CD14-positive monocyte (primary cell): ENCODE data around the gene ASF1A. TPM values are rescaled to one million over a fixed set of nuclear protein-coding genes. Genes with fewer than 3 reads are reported as not detected.

Experiments used
- DNase-seq, 3 donors: peaks; one replicate each; pipeline ENCODE4 v3.0.0-alpha.2; 2011 to 2022
- H2AFZ ChIP-seq: 2 replicates; pipeline ENCODE4 v1.6.0; 2012; ENCODE audit warnings: mild to moderate bottlenecking, low read depth, low read length, inconsistent platforms; ENCODE audit not compliant: insufficient read depth, poor library complexity, severe bottlenecking
- H3K27ac ChIP-seq, 2 donors: 1 replicate in 1 of 2; 2 replicates in 1 of 2; pipeline ENCODE4 v1.5.1; 2012 to 2013; ENCODE audit warnings: low read length in 2 of 2, control low read depth in 1 of 2, inconsistent platforms in 1 of 2, low read depth in 1 of 2, mild to moderate bottlenecking in 1 of 2
- H3K27me3 ChIP-seq, 2 donors: one replicate each; pipeline versions ENCODE4 v1.6.0 to v1.6.1; 2011 to 2013; ENCODE audit warnings: low read length in 2 of 2; ENCODE audit not compliant: control insufficient read depth in 2 of 2, insufficient read depth in 2 of 2
- H3K36me3 ChIP-seq, 2 donors: replicated peaks in 1 of 2; 1 replicate in 1 of 2; 2 replicates in 1 of 2; pipeline versions ENCODE4 v1.5.1 to v1.6.1; 2012 to 2013; ENCODE audit warnings: low read length in 2 of 2, control low read depth in 1 of 2, inconsistent platforms in 1 of 2, mild to moderate bottlenecking in 1 of 2; ENCODE audit not compliant: insufficient read depth in 2 of 2, control insufficient read depth in 1 of 2
- H3K4me1 ChIP-seq, 2 donors: 1 replicate in 1 of 2; 2 replicates in 1 of 2; pipeline versions ENCODE4 v1.5.1 to v1.6.1; 2012 to 2013; ENCODE audit warnings: low read length in 2 of 2, control low read depth in 1 of 2, inconsistent platforms in 1 of 2, mild to moderate bottlenecking in 1 of 2, moderate library complexity in 1 of 2; ENCODE audit not compliant: insufficient read depth in 2 of 2, control insufficient read depth in 1 of 2
- H3K4me2 ChIP-seq: replicated peaks from 2 replicates; pipeline ENCODE3; 2012; ENCODE audit warnings: low read length, moderate library complexity, mild to moderate bottlenecking; ENCODE audit not compliant: poor library complexity, severe bottlenecking; ENCODE audit errors: extremely low read depth
- H3K4me3 ChIP-seq, 3 experiments: fragments of 200-600 bp in 1 of 3; sonication (generic) in 1 of 3; replicated peaks in 1 of 3; 1 replicate in 2 of 3; 2 replicates in 1 of 3; pipeline ENCODE4 v1.5.1; 2011 to 2013; ENCODE audit warnings: low read length in 3 of 3, mild to moderate bottlenecking in 3 of 3, control low read depth in 2 of 3, low read depth in 2 of 3, inconsistent platforms in 1 of 3, moderate library complexity in 1 of 3
- H3K79me2 ChIP-seq: 2 replicates; pipeline ENCODE4 v1.6.0; 2012; ENCODE audit warnings: mild to moderate bottlenecking, control low read depth, inconsistent platforms, low read length, moderate library complexity; ENCODE audit not compliant: insufficient read depth
- H3K9ac ChIP-seq: 2 replicates; pipeline ENCODE4 v1.6.0; 2017; ENCODE audit warnings: low read length, mild to moderate bottlenecking; ENCODE audit not compliant: insufficient read depth, poor library complexity, severe bottlenecking
- H3K9me3 ChIP-seq, 2 donors: replicated peaks in 1 of 2; 1 replicate in 1 of 2; 2 replicates in 1 of 2; pipeline versions ENCODE4 v1.5.1 to v1.6.1; 2012 to 2013; ENCODE audit warnings: low read length in 2 of 2, control low read depth in 1 of 2; ENCODE audit not compliant: control insufficient read depth in 1 of 2, insufficient read depth in 1 of 2
- H4K20me1 ChIP-seq: 2 replicates; pipeline ENCODE4 v1.6.0; 2012; ENCODE audit warnings: mild to moderate bottlenecking, low read length, control low read depth, moderate library complexity; ENCODE audit not compliant: insufficient read depth
- H3K27ac Mint-ChIP-seq, 7 donors: one replicate each; pipeline ENCODE4 v1.8.0; 2020; ENCODE audit warnings: mild to moderate bottlenecking in 7 of 7, mixed read lengths in 7 of 7, moderate library complexity in 6 of 7, inconsistent platforms in 2 of 7
- H3K27me3 Mint-ChIP-seq, 3 donors: one replicate each; pipeline ENCODE4 v1.8.0; 2021 to 2022; ENCODE audit warnings: low read depth in 3 of 3, mild to moderate bottlenecking in 3 of 3, mixed read lengths in 3 of 3, moderate library complexity in 3 of 3, inconsistent platforms in 1 of 3
- H3K36me3 Mint-ChIP-seq, 2 donors: one replicate each; pipeline ENCODE4 v1.8.0; 2020; ENCODE audit warnings: mixed read lengths in 2 of 2, inconsistent platforms in 1 of 2, mild to moderate bottlenecking in 1 of 2
- H3K4me1 Mint-ChIP-seq: one replicate; pipeline ENCODE4 v1.8.0; 2020; ENCODE audit warnings: mild to moderate bottlenecking, mixed read lengths
- H3K4me3 Mint-ChIP-seq, 2 donors: one replicate each; pipeline ENCODE4 v1.8.0; 2020; ENCODE audit warnings: mild to moderate bottlenecking in 2 of 2, mixed read lengths in 2 of 2, moderate library complexity in 1 of 2
- H3K9me3 Mint-ChIP-seq, 7 donors: one replicate each; pipeline ENCODE4 v1.8.0; 2020 to 2022; ENCODE audit warnings: mixed read lengths in 7 of 7, mild to moderate bottlenecking in 6 of 7, moderate library complexity in 6 of 7, inconsistent platforms in 2 of 7
- WGBS: methylation state at CpG from one replicate; pipeline ENCODE4 v1.1.5; 2013; ENCODE audit warnings: missing lambda C conversion rate; ENCODE audit not compliant: insufficient coverage; 5-methylcytosine and 5-hydroxymethylcytosine counted together
- intact Hi-C, 2 donors: fragments of 100-400 bp; cut with micrococcal nuclease; formaldehyde crosslinking; loops; one replicate each; pipeline versions ENCODE4 v1.15.0 to v1.15.1; 2023
- polyA plus RNA-seq, 3 donors: library from polyadenylated mRNA; depleted of rRNA in 1 of 3; unstranded in 2 of 3; stranded (reverse) in 1 of 3; fragments of 300-500 nt in 2 of 3; fragments of >200 nt in 1 of 3; fragmentation: Illumina TruSeq in 2 of 3; gene quantifications; 1 replicate in 2 of 3; 2 replicates in 1 of 3; pipeline ENCODE4 v1.2.3, GENCODE V29; 2012 to 2021
- TF ChIP-seq, protein P1 (sequence below): fragments of 200-600 bp; IDR thresholded peaks from one replicate; pipeline ENCODE4 v1.8.0; 2022; ENCODE audit warnings: antibody characterized with exemption, mild to moderate bottlenecking

Gene ASF1A
- polyA plus RNA-seq, 3 donors: 3.1 to 14.4 (median 10.5) TPM

- H3K36me3 Mint-ChIP-seq: peaks cover 71 to 81% of the 10 kb centered on the region in 2 donors
- no peaks in the 10 kb centered on the region for H3K27me3 ChIP-seq
- H3K27me3 Mint-ChIP-seq: no peaks in the 10 kb centered on the region
- intact Hi-C loops: no loop called here
- H3K27ac ChIP-seq: no peak overlapping the region
- no peaks in the 10 kb centered on the region for H3K4me1 ChIP-seq
- no peak overlapping the region for H3K4me3 Mint-ChIP-seq
- H3K9me3 ChIP-seq: no peaks in the 10 kb centered on the region
- no peak overlapping the region for H3K4me2 ChIP-seq
- TF ChIP-seq, protein P1, sequence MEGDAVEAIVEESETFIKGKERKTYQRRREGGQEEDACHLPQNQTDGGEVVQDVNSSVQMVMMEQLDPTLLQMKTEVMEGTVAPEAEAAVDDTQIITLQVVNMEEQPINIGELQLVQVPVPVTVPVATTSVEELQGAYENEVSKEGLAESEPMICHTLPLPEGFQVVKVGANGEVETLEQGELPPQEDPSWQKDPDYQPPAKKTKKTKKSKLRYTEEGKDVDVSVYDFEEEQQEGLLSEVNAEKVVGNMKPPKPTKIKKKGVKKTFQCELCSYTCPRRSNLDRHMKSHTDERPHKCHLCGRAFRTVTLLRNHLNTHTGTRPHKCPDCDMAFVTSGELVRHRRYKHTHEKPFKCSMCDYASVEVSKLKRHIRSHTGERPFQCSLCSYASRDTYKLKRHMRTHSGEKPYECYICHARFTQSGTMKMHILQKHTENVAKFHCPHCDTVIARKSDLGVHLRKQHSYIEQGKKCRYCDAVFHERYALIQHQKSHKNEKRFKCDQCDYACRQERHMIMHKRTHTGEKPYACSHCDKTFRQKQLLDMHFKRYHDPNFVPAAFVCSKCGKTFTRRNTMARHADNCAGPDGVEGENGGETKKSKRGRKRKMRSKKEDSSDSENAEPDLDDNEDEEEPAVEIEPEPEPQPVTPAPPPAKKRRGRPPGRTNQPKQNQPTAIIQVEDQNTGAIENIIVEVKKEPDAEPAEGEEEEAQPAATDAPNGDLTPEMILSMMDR: no peak
- H3K79me2 ChIP-seq: peaks cover 4% of the 10 kb centered on the region
- DNase-seq: no peak
- H3K4me3 ChIP-seq: no peak overlapping the region
- no peak overlapping the region for H2AFZ ChIP-seq
- no peaks in the 10 kb centered on the region for H3K9me3 Mint-ChIP-seq
- WGBS: no CpG with 5 or more reads among the region's 1 CpG
- H3K9ac ChIP-seq: no peak overlapping the region
- peaks cover 10% of the 10 kb centered on the region for H4K20me1 ChIP-seq
- H3K4me1 Mint-ChIP-seq: no peaks in the 10 kb centered on the region
- no peak overlapping the region for H3K27ac Mint-ChIP-seq
- H3K36me3 ChIP-seq: peaks cover 89 to 99% of the 10 kb centered on the region in 2 donors
Observed at GRCh38 chr6:118908441-118908840, 14.5 kb downstream of the ASF1A start.

GRCh38 chr6:118912646-118913045, 18.7 kb downstream of the ASF1A start:
- Histone ChIP-seq H3K27me3 (no peaks in the 10 kb centered on the region), H4K20me1 (peaks cover 5% of the 10 kb centered on the region), H3K4me3 (no peak overlapping the region), H3K4me1 (no peaks in the 10 kb centered on the region), H3K4me2 (no peak overlapping the region), H2AFZ (no peak overlapping the region), H3K9ac (no peak overlapping the region), H3K36me3 (peaks cover 91 to 95% of the 10 kb centered on the region in 2 donors), H3K27ac (no peak overlapping the region), H3K9me3 (no peaks in the 10 kb centered on the region), H3K79me2 (no peaks in the 10 kb centered on the region)
- Mint-ChIP-seq H3K36me3 (peaks cover 65 to 85% of the 10 kb centered on the region in 2 donors), H3K9me3 (no peaks in the 10 kb centered on the region), H3K27me3 (no peaks in the 10 kb centered on the region), H3K4me3 (no peak overlapping the region), H3K4me1 (no peaks in the 10 kb centered on the region), H3K27ac (no peak overlapping the region)
- intact Hi-C loops: no loop called here
- TF ChIP-seq, protein P1: no peak
- no CpG with 5 or more reads among the region's 5 CpGs for WGBS
- no peak for DNase-seq
